ENCODE measurements around the gene ACOX1. TPM values are rescaled to one million over a fixed set of nuclear protein-coding genes. Genes with fewer than 3 reads are reported as not detected.

The ACOX1 gene
- total and polyA plus RNA-seq, 2 of the 13 experiments (the other 11 are each of a cell fraction or from before 2014, with no cell fraction given), result 86.4 to 120 TPM

- peak; percentile 63; the same call in 1 of the 2 replicates for TF ChIP-seq GMEB2 (CRISPR knock-in tag; IDR thresholded peaks at IDR 0.05; ENCODE audit: low read depth)
- no peak for TF ChIP-seq DBP (CRISPR knock-in tag; IDR thresholded peaks at IDR 0.05; ENCODE audit: not compliant biosample characterization)
- TF ChIP-seq TRAFD1 (CRISPR knock-in tag; IDR thresholded peaks at IDR 0.05; ENCODE audit: borderline replicate concordance), result peak; percentile 56; the same call in 1 of the 2 replicates
- TF ChIP-seq ZBTB10 (CRISPR knock-in tag; IDR thresholded peaks at IDR 0.05; ENCODE audit: borderline replicate concordance), result peak; percentile 66; the same call in 1 of the 2 replicates
- TF ChIP-seq BRD4 (CRISPR knock-in tag; IDR thresholded peaks at IDR 0.05), result peak; percentile 91
- TF ChIP-seq POLR2AphosphoS5 (IDR thresholded peaks at IDR 0.05; ENCODE audit: low read depth, low read length), result peak; percentile 73
- peak; percentile 99; a peak in 3 of 4 replicates for TF ChIP-seq HMGXB4 (CRISPR knock-in tag; IDR thresholded peaks at IDR 0.05; ENCODE audit: borderline replicate concordance in 1 of 2, low read depth in 1 of 2)
- 0 out of 2 replicates have a peak, but pooled peaks have one; percentile 20 for TF ChIP-seq ZBTB49 (CRISPR knock-in tag; IDR thresholded peaks at IDR 0.05; ENCODE audit: borderline replicate concordance)
- TF ChIP-seq RAD21 (CRISPR knock-in tag; IDR thresholded peaks at IDR 0.05), result peak; percentile 100
- peak; percentile 67 for TF ChIP-seq RFXANK (CRISPR knock-in tag; IDR thresholded peaks at IDR 0.05)
- TF ChIP-seq ZFP82 (CRISPR knock-in tag; IDR thresholded peaks at IDR 0.05; ENCODE audit: borderline replicate concordance), result 0 out of 2 replicates have a peak, but pooled peaks have one; percentile 44
Measured at GRCh38 chr17:75904749-75905521, 74.0 kb downstream of the ACOX1 start, which contains the start of gene MRPL38 (continued).
